Measurements from ENCODE around the gene CCDC60. TPM values are rescaled to one million over a fixed set of nuclear protein-coding genes. Genes with fewer than 3 reads are reported as not detected.

Gene CCDC60
- total RNA-seq, 2 donors from 2014 or later = not detected

DNA sequence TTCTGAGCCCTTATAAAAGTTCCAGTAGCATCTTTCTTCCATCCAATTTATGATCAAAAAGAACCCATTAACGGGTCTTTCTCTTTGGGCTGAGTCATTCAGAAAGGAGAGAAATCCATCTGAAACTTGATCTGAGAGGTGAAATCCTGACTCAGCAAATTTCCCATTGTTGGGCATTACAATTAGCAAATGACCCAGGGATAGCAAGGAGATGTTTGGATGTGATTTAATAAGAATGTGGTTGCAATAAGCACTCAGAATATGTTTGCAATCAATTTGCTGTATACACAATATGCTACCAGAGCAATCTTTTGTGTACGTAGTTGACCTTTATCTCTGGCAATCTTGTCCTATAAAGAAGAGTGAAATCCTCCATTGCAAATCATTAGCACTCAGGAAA lies 122.7 kb downstream of the CCDC60 start:
- H3K9me3 ChIP-seq = no peaks in the 10 kb centered on the region
- H3K4me1 ChIP-seq = no peaks in the 10 kb centered on the region
- H3K27me3 ChIP-seq = no peaks in the 10 kb centered on the region
- no peak overlapping the region for H3K4me3 ChIP-seq
- TF ChIP-seq, protein P1, sequence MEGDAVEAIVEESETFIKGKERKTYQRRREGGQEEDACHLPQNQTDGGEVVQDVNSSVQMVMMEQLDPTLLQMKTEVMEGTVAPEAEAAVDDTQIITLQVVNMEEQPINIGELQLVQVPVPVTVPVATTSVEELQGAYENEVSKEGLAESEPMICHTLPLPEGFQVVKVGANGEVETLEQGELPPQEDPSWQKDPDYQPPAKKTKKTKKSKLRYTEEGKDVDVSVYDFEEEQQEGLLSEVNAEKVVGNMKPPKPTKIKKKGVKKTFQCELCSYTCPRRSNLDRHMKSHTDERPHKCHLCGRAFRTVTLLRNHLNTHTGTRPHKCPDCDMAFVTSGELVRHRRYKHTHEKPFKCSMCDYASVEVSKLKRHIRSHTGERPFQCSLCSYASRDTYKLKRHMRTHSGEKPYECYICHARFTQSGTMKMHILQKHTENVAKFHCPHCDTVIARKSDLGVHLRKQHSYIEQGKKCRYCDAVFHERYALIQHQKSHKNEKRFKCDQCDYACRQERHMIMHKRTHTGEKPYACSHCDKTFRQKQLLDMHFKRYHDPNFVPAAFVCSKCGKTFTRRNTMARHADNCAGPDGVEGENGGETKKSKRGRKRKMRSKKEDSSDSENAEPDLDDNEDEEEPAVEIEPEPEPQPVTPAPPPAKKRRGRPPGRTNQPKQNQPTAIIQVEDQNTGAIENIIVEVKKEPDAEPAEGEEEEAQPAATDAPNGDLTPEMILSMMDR (IDR thresholded peaks at IDR 0.05) = no peak
- no peak overlapping the region for H3K27ac ChIP-seq
- H3K36me3 ChIP-seq = no peaks in the 10 kb centered on the region
- DNase-seq (ENCODE audit: low spot score) = no peak

DNA sequence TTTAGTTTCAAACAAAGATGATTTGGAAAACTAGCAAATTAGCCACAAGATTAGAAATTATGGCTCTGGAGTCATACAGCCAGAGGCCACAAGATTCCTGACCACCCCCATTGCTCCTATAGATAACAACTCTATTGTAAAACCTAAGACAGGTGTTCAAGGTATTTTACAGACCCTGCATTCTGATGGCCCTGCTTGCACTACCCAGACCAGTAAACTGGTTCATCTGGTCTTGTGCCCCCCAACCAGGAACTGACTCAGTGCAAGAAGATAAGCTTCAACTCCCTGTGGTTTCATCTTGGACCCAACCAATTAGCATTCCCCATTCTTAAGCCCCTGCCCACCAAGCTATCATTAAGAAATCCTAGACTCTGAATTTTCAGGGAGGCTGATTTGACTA lies 125.0 kb downstream of the CCDC60 start:
- DNase-seq (ENCODE audit: low spot score) = no peak
- no peak overlapping the region for H3K27ac ChIP-seq
- H3K36me3 ChIP-seq = no peaks in the 10 kb centered on the region
- no peak overlapping the region for H3K4me3 ChIP-seq
- no peaks in the 10 kb centered on the region for H3K27me3 ChIP-seq
- no peaks in the 10 kb centered on the region for H3K4me1 ChIP-seq
- H3K9me3 ChIP-seq = no peaks in the 10 kb centered on the region
- TF ChIP-seq, protein P1 (IDR thresholded peaks at IDR 0.05) = no peak

DNA sequence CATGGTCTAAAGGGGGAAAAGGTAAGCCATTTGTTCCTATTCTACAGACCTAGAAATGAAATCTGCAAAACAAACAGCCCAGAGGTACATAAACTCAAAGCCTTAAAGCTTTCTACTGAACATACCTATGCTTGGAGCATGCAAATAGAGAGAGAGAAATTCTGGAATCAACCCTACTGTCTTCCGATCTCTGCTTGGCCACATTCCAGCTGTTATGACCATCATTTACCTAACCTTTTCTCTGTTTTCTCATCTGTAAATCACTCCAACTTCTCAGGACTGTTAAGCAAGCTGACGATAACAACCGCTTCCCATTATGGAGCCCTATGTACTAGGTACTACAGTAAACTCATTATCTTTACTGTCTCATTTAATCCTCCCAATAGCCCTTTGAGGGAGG lies 126.3 kb downstream of the CCDC60 start:
- no peaks in the 10 kb centered on the region for H3K36me3 ChIP-seq
- no peaks in the 10 kb centered on the region for H3K4me1 ChIP-seq
- peak overlapping the region; percentile 14 to 82 for H3K27ac ChIP-seq
- TF ChIP-seq, protein P1 (IDR thresholded peaks at IDR 0.05) = no peak
- no peaks in the 10 kb centered on the region for H3K9me3 ChIP-seq
- no peak overlapping the region for H3K4me3 ChIP-seq
- H3K27me3 ChIP-seq = no peaks in the 10 kb centered on the region
- no peak for DNase-seq (ENCODE audit: low spot score)

DNA sequence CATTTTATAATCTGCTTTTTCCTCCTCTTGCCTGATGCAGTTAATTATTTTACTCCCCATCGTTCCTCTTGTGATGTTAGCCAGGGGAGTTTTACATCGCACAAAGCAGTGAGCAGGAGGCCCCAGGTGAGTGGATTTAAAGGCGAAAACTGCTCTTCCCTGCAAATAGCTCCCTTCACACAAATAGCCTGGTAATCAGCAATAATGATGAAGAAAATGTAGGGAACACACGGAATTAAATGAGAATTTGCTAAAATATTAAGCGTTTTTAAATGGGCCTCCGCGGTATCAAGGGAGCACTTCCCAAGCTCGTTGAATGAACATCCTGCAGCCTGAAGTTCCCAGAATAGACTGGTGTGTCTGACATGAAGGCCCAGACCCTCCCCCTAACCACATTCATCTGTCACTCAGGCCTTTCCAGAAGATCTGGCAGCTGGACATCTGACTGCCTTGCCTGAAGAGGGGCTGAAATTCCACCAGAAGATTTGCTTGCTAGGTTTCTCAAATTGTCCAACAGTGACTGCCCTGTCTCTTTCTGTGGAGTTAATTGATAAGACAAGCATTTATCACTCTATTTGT lies 127.2 kb downstream of the CCDC60 start:
- H3K4me3 ChIP-seq = no peak overlapping the region
- no peaks in the 10 kb centered on the region for H3K27me3 ChIP-seq
- H3K27ac ChIP-seq = peak overlapping the region; percentile 14 to 82
- no peak for DNase-seq (ENCODE audit: low spot score)
- no peaks in the 10 kb centered on the region for H3K9me3 ChIP-seq
- no peaks in the 10 kb centered on the region for H3K4me1 ChIP-seq
- TF ChIP-seq, protein P1 (IDR thresholded peaks at IDR 0.05) = no peak
- H3K36me3 ChIP-seq = no peaks in the 10 kb centered on the region

DNA sequence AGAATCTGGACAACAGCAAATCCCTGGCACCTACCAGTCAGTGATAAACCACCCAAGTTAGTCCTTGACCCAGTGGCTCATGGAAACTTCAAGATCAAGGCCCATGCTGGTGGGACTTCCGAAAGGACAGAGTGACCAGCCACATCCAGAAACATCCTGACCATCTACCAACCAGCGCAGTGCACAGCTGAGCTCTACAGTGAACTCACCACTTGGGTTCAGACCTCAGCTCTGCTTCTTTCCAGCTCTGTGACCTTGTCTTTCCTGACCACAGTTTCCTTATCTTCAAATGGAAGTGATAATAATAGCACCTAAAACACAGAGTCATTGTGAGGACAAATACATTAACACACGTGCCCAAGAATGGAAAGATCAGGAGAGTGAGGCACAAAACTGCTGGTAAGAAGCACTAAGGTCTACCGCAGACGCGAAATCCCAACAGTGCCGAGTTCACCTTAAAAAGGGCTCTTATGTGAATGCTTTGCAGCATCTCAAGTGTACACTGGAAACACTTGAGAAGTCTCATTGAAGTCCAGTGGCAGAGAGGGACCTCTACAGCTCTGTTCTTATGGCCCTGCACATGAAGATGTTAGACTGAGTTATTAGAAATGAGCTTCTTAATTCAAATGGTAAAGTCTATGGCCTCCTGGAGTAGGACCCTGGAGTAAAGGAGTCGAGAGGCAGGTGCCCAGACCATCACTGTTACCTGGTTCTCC lies 128.8 kb downstream of the CCDC60 start:
- Histone ChIP-seq H3K9me3 (no peaks in the 10 kb centered on the region), H3K4me3 (no peak overlapping the region), H3K36me3 (no peaks in the 10 kb centered on the region), H3K4me1 (no peaks in the 10 kb centered on the region), H3K27ac (peak overlapping the region; percentile 1 to 82), H3K27me3 (no peaks in the 10 kb centered on the region)
- TF ChIP-seq, protein P1 (IDR thresholded peaks at IDR 0.05) = no peak
- no peak for DNase-seq (ENCODE audit: low spot score)

Measured in right atrium auricular region (tissue), 2 donors.